Measurements from ENCODE around the gene SPPL2C.

DNA sequence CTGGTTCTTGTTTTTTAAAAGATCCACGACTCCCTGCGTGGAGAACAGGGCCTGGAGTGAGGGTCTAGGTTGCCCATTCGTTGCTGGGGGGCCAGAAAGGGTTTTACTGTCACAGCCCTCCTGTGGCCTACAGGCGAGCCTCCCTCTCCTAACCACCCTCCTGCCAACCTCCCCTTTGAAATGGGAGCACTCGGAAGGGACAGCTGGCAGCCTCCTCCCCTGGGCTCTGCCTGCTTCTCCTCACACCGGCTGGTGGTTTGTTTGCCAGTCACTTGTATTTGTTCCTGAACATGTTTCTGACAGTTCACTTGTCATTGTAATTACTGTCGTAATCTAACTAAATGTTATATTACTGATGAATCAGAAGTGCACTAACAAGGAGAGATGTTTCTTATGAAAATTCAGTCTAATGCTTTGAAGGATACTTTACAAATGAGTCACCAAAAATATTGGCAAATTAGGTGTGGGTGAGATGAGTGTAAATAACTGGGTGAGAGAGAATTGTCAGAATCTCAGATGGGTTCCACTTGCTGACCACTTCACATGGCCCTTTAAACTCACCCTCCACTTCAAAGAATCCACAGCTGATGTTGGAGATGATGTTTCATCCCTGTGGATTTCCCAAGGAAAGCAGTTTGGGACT lies 2.7 kb upstream of the SPPL2C start:
- TF ChIP-seq, protein P1, sequence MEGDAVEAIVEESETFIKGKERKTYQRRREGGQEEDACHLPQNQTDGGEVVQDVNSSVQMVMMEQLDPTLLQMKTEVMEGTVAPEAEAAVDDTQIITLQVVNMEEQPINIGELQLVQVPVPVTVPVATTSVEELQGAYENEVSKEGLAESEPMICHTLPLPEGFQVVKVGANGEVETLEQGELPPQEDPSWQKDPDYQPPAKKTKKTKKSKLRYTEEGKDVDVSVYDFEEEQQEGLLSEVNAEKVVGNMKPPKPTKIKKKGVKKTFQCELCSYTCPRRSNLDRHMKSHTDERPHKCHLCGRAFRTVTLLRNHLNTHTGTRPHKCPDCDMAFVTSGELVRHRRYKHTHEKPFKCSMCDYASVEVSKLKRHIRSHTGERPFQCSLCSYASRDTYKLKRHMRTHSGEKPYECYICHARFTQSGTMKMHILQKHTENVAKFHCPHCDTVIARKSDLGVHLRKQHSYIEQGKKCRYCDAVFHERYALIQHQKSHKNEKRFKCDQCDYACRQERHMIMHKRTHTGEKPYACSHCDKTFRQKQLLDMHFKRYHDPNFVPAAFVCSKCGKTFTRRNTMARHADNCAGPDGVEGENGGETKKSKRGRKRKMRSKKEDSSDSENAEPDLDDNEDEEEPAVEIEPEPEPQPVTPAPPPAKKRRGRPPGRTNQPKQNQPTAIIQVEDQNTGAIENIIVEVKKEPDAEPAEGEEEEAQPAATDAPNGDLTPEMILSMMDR (conservative IDR thresholded peaks at IDR 0.05; ENCODE audit: low read length) = no peak
- TF ChIP-seq EZH2phosphoT487 (IDR thresholded peaks at IDR 0.05; ENCODE audit: borderline replicate concordance, low read depth, low read length) = no peak
